Measurements from ENCODE around the gene PSEN1.

GRCh38 chr14:73251516-73252215, 115.4 kb downstream of the PSEN1 start:
- TF ChIP-seq CTCF (IDR thresholded peaks at IDR 0.05), result no peak
- no peak for TF ChIP-seq ZFX (IDR thresholded peaks at IDR 0.05; ENCODE audit: borderline replicate concordance)

All from 22Rv1 (cell line).